Glutamatergic neuron (in vitro differentiated cells): ENCODE data around the gene IL17B. TPM values are rescaled to one million over a fixed set of nuclear protein-coding genes. Genes with fewer than 3 reads are reported as not detected.

Source experiments
- DNase-seq: peaks from one replicate; pipeline ENCODE4 v3.0.0; 2022
- H3K27ac Mint-ChIP-seq: one replicate; pipeline ENCODE4 v1.8.0; 2020; ENCODE audit warnings: mild to moderate bottlenecking, mixed read lengths, inconsistent platforms; ENCODE audit not compliant: unreplicated experiment
- H3K27me3 Mint-ChIP-seq: one replicate; pipeline ENCODE4 v1.8.0; 2020; ENCODE audit warnings: mild to moderate bottlenecking, moderate library complexity, mixed read lengths, inconsistent platforms; ENCODE audit not compliant: unreplicated experiment
- H3K36me3 Mint-ChIP-seq: one replicate; pipeline ENCODE4 v1.8.0; 2020; ENCODE audit warnings: mild to moderate bottlenecking, mixed read lengths, inconsistent platforms; ENCODE audit not compliant: unreplicated experiment
- H3K4me1 Mint-ChIP-seq: one replicate; pipeline ENCODE4 v1.8.0; 2020; ENCODE audit warnings: mild to moderate bottlenecking, low read depth, mixed read lengths, inconsistent platforms; ENCODE audit not compliant: unreplicated experiment
- H3K4me3 Mint-ChIP-seq: one replicate; pipeline ENCODE4 v1.8.0; 2020; ENCODE audit warnings: mild to moderate bottlenecking, mixed read lengths, inconsistent platforms; ENCODE audit not compliant: unreplicated experiment
- H3K9me3 Mint-ChIP-seq: one replicate; pipeline ENCODE4 v1.8.0; 2020; ENCODE audit warnings: mild to moderate bottlenecking, moderate library complexity, mixed read lengths, inconsistent platforms; ENCODE audit not compliant: unreplicated experiment
- total RNA-seq: library from RNA; stranded (reverse); fragmentation: NEBNext Ultra II Directional; extraction: Animal tissue kit (Norgen Biotek cat#: 25700); gene quantifications from one replicate; pipeline ENCODE4 v1.2.1, GENCODE V29; 2021; ENCODE audit not compliant: unreplicated experiment
- TF ChIP-seq, protein P1 (sequence below): fragments of 200-600 bp; sonication (generic); IDR thresholded peaks from one replicate; pipeline ENCODE4 v1.5.0; 2021; ENCODE audit not compliant: partially characterized antibody, unreplicated experiment

The IL17B gene
- total RNA-seq, 1 donor from 2014 or later: 0.88 TPM

DNA sequence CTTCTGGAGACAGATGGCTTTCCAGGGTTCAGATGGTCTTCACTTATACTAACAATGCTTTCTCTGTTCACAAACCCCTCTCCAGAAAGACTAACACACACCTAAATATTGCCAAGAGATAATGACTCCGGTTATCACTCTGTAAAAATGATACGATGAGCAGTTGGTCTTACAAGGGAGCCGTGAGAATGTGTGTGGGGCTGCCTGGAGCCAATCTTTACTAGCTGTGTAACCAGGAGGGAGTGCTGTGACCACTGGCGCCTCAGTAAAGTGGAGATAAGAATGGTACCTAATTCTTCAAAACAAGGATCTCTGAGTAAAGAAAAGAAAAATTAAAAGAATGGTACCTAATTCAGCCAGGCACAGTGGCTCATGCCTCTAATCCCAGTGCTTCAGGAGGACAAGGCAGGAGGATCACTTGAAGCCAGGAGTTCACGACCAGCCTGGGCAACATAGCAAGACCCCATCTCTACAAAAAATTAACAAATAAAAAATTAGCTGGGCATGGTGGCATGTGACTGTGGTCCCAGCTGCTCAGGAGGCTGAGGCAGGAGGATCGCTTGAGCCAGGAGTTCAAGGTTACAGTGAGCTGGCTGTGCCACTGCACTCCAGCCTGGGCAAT, 39.9 kb upstream of the IL17B start:
- Mint-ChIP-seq H3K4me1 (peaks cover 27% of the 10 kb centered on the region), H3K4me3 (no peak overlapping the region), H3K9me3 (peaks cover 2% of the 10 kb centered on the region), H3K27me3 (peaks cover 7% of the 10 kb centered on the region), H3K27ac (no peak overlapping the region), H3K36me3 (no peaks in the 10 kb centered on the region)
- TF ChIP-seq, protein P1, sequence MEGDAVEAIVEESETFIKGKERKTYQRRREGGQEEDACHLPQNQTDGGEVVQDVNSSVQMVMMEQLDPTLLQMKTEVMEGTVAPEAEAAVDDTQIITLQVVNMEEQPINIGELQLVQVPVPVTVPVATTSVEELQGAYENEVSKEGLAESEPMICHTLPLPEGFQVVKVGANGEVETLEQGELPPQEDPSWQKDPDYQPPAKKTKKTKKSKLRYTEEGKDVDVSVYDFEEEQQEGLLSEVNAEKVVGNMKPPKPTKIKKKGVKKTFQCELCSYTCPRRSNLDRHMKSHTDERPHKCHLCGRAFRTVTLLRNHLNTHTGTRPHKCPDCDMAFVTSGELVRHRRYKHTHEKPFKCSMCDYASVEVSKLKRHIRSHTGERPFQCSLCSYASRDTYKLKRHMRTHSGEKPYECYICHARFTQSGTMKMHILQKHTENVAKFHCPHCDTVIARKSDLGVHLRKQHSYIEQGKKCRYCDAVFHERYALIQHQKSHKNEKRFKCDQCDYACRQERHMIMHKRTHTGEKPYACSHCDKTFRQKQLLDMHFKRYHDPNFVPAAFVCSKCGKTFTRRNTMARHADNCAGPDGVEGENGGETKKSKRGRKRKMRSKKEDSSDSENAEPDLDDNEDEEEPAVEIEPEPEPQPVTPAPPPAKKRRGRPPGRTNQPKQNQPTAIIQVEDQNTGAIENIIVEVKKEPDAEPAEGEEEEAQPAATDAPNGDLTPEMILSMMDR: no peak
- DNase-seq: no peak

DNA sequence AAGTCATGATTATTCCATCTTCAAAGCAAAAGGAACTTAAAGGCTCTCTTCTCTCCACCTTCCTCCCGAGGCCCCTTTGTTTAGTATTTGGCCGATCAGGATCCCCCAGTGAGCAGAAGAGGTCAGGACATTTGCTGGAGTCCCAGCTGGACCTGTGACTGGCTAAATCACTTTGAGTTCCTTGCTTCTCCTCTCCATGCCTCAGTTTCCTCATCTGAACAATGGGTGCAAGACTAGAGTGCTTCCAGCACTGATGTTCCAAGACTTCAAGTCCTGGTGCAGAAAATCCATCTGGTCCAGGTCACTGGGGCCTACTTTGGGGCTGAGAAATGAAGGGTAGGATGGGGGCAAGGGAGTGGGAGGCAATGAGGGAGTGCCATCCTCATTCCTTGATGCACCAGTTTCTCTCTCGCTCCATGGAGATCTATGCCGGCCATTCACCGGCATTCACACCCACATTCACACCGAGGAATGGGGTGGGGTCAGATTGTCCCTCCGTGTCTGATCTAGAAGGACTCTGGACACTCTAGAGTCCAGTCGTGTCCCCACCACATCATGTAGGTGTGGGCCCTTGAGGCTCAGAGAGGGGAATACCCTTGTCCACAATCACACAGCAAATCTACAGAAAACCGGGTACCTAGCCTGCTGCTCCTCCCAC, 38.7 kb upstream of the IL17B start:
- no peaks in the 10 kb centered on the region for H3K36me3 Mint-ChIP-seq
- TF ChIP-seq, protein P1: no peak
- H3K4me3 Mint-ChIP-seq: no peak overlapping the region
- peaks cover 23% of the 10 kb centered on the region for H3K4me1 Mint-ChIP-seq
- DNase-seq: no peak
- peaks cover 7% of the 10 kb centered on the region for H3K27me3 Mint-ChIP-seq
- peaks cover 2% of the 10 kb centered on the region for H3K9me3 Mint-ChIP-seq
- no peak overlapping the region for H3K27ac Mint-ChIP-seq

DNA sequence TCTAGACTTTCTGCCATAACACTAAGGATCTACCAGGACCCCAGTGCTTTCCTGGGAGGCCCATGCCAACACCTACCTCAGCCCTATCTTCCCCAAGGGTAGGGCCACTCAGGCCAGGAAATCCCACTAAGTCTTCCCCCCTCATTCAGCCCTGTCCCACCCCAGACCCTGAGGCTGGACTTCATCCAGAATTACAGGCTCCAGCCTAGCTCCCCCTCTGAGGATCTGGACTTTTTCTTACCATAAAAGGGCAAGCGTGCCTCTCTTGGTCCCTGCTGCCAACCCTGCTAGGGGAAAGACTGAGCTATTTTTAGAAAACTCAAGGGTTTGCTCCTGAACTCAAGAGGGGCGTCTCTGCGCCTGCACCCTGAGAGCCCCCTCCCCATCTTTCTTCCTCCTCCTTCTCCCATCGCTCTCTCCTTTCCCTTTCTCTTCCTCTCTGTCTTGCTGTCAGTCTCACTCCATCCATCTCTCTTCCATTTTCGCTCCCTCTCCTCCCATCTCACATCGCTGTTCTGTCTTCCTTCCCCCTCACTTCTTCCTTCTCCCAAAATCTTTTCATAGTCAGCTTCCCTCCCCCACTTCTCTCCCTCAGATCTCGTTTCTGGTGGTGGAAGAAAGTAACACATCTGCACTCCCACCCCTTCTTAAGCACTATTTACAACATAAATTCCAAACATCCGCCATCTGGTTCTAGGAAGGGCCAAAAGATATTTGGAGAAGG, 38.1 kb upstream of the IL17B start:
- Mint-ChIP-seq H3K27me3 (peaks cover 7% of the 10 kb centered on the region), H3K27ac (no peak overlapping the region), H3K9me3 (peaks cover 2% of the 10 kb centered on the region), H3K4me3 (no peak overlapping the region), H3K36me3 (no peaks in the 10 kb centered on the region), H3K4me1 (peaks cover 21% of the 10 kb centered on the region)
- TF ChIP-seq, protein P1: no peak
- no peak for DNase-seq

DNA sequence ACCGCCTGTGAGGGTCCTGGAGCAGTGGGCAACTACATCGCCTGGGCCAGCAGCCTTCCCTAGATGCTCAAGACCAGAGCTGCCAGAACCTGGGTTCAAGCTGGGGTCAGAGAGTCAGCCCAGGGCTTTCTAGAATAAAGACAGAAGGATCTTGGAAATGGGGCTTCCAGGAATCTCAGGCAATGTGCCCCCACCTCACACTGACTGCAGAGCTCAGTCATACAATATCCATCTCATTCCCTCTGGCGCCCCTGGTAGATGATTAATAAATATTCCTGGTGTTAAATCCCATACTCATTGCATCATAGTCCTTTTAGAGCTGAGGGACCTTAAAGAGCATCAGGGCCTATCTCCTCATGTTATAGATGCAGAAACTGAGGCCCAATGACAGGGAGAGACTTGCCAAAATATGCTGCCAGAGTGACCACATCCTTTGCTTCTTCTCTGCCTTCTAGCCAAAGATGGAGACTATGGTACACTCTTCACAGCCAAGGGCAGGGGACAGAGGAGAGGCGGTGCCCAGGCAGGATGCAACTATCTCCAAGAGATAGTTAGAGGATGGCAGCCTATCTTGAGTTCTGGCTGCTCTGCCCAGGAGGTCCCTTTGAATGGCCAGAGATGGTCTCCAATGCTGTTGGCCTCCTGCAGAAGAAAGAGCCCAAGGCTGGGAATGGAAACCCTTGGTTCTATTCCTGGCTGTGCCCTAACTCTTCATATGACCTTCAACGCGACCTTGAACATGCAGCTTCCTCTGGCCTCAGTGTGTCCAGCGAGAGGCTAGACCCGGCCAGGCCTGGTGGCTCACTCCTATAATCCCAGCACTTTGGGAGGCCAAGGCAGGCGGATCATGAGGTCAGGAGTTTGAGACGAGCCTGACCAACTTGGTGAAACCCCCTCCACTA, 36.2 kb upstream of the IL17B start:
- DNase-seq: no peak
- Mint-ChIP-seq H3K36me3 (no peaks in the 10 kb centered on the region), H3K27ac (peak overlapping the region; percentile 59), H3K27me3 (peaks cover 4% of the 10 kb centered on the region), H3K4me3 (no peak overlapping the region), H3K9me3 (no peaks in the 10 kb centered on the region), H3K4me1 (peaks cover 12% of the 10 kb centered on the region)
- TF ChIP-seq, protein P1: no peak
